Measurements from ENCODE around the gene HNRNPDL.
"Not testable (repeated sequence)": the region's sequence is repeated elsewhere in the genome, so short reads cannot be mapped to it uniquely, and the experiment has no call there.

Gene HNRNPDL

GRCh38 chr4:82386312-82386711, 44.0 kb downstream of the HNRNPDL start:
- DNase-seq (ENCODE audit: low spot score): not testable (repeated sequence)

- no peak for DNase-seq (ENCODE audit: low spot score)
Measured at GRCh38 chr4:82382751-82383150, 47.5 kb downstream of the HNRNPDL start.

GRCh38 chr4:82381661-82382296, 48.5 kb downstream of the HNRNPDL start:
- no peak for DNase-seq (ENCODE audit: low spot score)

GRCh38 chr4:82381235-82381634, 49.0 kb downstream of the HNRNPDL start:
- no peak for DNase-seq (ENCODE audit: low spot score)

- no peak for DNase-seq (ENCODE audit: low spot score)
Measured at GRCh38 chr4:82380831-82381230, 49.4 kb downstream of the HNRNPDL start.

GRCh38 chr4:82380344-82380743, 49.9 kb downstream of the HNRNPDL start:
- DNase-seq (ENCODE audit: low spot score): no peak

- DNase-seq (ENCODE audit: low spot score): no peak
Measured at GRCh38 chr4:82376109-82376508, 54.2 kb downstream of the HNRNPDL start.

GRCh38 chr4:82373816-82374625, 56.2 kb downstream of the HNRNPDL start, which contains the start of gene HNRNPD:
HNRNPD (minus strand) TSS chr4:82373991; CDS start chr4:82373678, 313 bp downstream.
- peak; percentile 89 for DNase-seq (ENCODE audit: low spot score)

- DNase-seq (ENCODE audit: low spot score): no peak
Measured at GRCh38 chr4:82373486-82373815, 56.8 kb downstream of the HNRNPDL start.

All from hematopoietic multipotent progenitor cell treated with erythropoietin and hydrocortisone succinate and interleukin-3 and kit ligand, for 17 days (in vitro differentiated cells).